Stimulated activated CD8-positive, alpha-beta memory T cell treated with anti-CD3 and anti-CD28 coated beads, Interleukin-2, amount 100 ng/mL, for 1 hour (primary cell): ENCODE results near the gene PTPRK.
"Not testable (repeated sequence)": the region's sequence is repeated elsewhere in the genome, so short reads cannot be mapped to it uniquely, and the experiment has no call there.

ENCODE experiments used
- DNase-seq, 2 donors: peaks; one replicate each; pipeline ENCODE4 v3.0.0-alpha.2; 2020; ENCODE audit warnings: low read depth in 2 of 2

PTPRK gene

DNA sequence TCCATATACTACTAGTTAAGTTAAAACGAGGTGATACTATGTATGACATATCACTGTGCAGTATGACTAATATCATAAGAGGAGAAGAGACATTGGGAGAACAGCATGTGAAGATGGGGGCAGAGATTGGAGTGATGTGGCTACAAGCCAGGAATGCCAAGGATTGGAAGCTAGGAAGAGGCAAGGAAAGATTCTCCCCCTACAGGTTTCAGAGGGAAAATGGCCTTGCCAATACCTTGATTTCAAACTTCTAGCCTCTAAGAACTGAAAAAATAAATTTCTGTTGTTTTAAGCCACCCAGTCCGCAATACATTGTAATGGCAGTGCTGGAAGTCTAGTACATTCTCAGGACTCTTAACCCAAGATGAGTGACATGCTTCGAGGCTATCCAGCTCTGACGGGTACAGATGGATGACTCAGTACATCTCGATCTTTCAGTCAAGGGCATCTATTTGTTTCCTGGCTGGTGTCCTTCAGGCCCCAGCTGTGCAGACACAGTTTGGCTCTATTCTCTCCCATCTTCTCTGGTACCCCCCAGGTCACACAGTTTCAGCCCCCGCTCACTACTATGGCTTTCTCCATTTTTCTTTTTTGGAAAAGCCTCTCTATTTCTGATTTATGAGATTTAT, 564.0 kb downstream of the PTPRK start:
- DNase-seq = no peak

GRCh38 chr6:127954082-127954481, 566.3 kb downstream of the PTPRK start:
- no peak for DNase-seq

DNA sequence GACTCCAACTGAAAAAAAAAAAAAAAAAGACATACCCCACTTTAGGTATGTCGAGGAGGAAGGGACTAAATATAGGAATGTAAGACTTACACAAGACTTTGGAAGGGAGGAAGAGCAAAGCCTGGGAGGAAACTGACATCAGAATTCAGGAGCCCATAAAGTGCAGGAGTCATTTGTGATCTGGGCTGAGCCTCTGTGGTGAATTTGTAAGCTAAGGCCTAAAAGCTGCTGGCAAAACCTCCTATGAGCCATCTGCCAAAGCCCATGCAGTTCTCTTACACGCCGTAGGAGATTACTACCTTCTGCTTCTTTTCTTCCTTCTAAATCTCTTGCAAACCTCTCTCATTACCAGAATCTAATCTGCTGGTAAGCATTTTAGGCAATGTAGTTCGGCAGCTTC, 567.6 kb downstream of the PTPRK start:
- no peak for DNase-seq

DNA sequence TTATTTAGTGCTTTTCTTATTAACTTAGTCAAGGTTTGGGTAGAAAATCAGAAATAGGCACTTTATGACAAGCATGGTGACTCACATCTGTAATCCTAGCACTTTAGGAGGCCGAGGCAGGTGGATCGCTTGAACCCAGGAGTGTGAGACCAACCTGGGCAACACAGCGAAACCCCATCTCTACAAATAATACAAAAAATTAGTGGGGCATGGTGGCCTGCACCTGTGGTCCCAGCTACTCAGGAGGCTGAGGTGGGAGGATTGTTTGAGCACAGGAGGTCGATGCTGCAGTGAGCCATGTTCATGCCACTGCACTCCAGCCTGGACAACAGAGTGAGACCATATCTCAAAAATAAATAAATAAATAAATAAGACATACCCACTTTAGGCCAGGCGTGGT, 568.2 kb downstream of the PTPRK start:
- DNase-seq = no peak

DNA sequence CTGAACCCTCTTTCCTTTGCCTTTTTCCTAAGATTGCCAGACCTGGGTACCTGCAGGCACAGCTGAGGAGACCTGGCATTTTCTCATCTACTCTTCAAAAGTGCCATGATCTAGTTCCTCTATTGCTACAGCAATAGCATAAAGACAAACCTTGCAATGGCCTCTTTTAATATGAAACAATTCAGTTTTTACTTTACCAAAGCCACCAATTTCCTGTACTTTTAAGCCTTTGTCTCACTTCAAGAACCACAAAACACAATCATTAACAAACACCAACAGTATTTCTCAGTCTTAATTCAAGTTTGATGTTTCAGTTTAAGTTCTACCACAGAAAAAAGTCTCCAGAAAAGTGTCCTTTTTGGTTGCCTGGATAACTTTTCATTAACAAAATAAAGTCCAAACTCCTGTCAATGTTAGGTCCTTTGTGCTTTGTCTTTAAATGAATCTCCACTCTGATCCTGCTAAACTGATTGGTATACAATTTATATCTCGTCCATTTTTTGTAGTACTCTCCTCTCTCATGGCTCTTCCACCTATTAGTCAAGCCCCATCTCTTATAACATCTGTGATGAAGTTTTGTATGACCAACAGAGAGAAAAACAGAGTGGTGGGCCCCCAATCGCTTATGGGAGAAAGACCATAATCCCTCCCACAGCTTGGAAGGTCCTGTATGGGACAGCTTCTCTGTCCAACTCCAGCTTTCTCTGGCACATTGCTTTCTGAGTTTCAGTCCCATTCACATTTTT, 569.1 kb downstream of the PTPRK start:
- no peak for DNase-seq

DNA sequence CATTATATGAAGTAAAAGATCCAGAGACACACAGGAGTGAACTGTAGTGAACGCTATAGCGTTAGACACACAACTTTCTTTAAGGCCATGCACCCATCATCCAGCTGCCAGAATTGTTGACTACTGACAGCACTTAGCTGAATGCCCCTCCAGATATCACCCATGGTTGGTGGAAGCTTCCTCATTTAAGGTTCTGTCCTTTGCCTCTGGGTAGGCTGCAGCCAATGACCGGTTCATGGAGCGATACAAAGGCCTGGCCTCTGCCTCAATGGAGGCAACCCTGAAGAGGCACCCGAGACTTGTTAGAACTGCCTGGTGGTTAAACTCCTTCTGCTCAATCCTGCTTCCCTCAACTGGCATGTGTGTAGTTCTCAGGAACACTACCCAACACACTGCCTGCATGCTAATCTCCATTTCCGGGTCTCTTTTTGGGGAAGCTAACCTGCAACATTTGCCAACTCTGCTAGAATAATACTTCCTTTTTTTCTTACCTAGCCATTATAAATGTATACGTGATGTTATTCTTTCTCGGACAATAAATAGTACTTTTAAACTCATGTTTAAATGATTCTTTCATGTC, 569.7 kb downstream of the PTPRK start:
- no peak for DNase-seq

DNA sequence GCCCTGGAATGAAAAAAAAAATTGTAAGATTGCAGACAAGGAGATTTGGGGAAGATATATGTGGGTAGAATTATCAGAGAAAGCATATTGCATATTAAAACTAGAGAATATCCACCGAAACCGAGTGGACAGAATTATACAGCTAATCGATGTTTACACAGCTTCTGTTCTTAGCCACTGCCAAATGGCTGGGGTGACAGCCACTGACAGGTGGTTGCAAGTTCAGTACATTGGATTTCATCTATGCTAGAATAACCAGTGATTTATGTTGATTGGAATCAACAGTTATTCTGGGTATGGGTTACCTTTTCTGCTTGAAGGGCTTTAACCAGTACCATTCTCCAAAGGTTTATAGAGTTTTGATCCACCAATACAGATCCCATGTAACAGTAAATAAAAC, 571.1 kb downstream of the PTPRK start:
- no peak for DNase-seq

GRCh38 chr6:127946388-127946787, 574.0 kb downstream of the PTPRK start:
- no peak for DNase-seq

- DNase-seq = no peak
Observed at GRCh38 chr6:127945434-127946097, 574.8 kb downstream of the PTPRK start.

GRCh38 chr6:127941228-127941627, 579.2 kb downstream of the PTPRK start:
- no peak for DNase-seq

- no peak for DNase-seq
Observed at GRCh38 chr6:127939442-127940066, 580.8 kb downstream of the PTPRK start.

- no peak for DNase-seq
Observed at GRCh38 chr6:127938701-127939100, 581.7 kb downstream of the PTPRK start.

- DNase-seq = no peak
Observed at GRCh38 chr6:127937747-127938146, 582.7 kb downstream of the PTPRK start.

DNA sequence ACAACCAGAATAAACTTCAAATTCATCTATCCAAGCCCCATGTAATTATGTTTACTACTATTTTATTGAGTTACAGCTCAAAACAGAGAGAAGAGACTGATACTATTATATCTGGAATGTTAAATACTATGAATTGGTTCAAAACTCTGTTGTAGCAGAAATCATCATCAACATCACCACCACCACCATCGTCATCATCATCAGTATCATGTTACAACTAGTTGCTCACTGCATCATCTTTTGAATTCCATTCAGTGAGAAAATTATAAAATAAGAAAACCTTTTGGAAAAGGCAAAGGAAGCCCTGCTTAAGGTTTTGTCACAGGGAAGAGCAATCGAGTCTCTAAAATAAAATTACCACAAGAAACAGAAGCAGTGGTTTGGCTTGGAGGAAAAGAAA, 583.3 kb downstream of the PTPRK start:
- DNase-seq = no peak

DNA sequence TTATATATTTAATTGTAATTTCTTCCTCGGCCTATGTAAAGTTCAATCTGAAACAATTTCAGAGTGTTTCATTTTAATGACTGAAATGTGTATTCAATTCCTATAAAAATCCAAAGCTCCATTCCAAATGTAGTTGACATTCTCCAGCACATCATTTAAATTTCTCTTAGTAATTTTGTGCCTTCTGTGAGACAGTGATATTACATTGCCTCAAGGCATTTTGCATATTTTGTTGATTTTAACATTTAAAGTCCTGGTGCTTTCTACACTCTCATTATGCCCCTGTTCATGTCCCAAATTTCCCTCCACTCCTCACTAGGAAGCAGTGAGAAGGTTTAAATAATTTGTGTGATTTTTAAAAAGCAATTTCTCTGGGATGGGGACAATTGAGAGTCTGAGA, 585.4 kb downstream of the PTPRK start:
- DNase-seq = no peak

DNA sequence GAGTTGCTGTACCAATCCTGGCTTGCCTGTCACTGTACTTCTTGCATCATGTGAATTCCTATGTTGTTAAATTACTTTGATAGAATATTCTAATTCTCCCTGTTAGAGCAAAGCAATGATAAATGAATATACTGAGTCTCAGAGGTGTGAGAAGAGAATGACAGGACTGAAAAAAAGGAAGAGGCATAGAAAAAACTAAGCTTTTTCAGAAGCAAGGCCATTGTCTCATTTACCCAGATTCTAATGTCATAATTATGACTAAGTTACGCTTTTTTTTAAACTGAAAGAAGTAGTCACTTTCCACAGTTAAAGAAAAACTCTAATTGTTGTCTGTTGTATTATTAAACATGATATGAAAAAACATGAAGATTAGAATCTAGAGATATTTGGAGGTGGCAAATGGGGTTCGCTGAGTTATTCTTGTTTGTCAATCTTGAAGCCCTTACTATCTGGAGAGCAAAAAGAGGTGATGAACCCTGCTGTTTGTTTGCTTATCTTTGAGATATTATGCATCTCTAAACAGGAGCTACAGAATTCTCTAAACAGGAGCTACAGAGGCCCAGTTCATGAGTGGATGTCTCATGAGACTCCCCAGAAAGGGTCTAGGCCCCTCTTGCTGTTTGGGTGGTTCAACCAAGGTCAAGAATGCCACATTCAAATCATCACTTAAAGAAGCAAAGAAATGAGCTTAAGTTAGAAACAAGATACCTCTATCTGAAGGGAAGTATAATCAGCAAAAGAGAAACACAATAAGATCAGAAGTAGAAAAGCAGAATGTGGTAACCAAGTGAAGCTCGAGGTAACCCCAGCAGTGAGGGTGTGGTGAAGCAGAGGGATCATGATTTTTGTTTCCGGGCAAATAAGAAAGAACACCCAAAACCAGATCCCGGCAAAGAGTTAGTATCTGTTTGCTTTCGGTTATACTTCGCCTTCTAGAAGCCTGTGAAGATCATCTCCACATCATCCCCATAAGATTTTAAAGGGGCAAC, 586.3 kb downstream of the PTPRK start:
- no peak for DNase-seq

- DNase-seq = no peak
Observed at GRCh38 chr6:127933137-127933536, 587.3 kb downstream of the PTPRK start.

DNA sequence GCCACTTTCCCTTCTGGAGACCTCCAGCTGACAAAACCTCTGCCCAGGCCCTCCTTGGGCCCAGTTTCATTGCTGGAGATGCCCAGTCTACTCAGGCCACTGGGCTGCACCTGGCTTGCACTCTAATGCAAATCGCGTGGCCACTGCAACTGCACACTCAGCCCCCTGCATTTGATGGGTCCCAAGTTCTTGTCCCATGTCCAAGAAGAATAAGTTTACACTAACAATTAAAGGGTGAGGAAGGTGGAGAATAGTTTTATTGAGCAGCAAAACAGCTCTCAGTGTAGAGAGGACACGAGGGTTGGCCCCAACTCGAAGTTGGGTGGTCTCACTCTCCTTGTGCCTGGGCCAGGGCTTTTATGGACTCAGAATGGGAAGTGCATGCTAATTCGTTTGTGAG, 587.7 kb downstream of the PTPRK start:
- DNase-seq = no peak

GRCh38 chr6:127926441-127926840, 594.0 kb downstream of the PTPRK start:
- not testable (repeated sequence) for DNase-seq

GRCh38 chr6:127924440-127924839, 596.0 kb downstream of the PTPRK start:
- no peak for DNase-seq

DNA sequence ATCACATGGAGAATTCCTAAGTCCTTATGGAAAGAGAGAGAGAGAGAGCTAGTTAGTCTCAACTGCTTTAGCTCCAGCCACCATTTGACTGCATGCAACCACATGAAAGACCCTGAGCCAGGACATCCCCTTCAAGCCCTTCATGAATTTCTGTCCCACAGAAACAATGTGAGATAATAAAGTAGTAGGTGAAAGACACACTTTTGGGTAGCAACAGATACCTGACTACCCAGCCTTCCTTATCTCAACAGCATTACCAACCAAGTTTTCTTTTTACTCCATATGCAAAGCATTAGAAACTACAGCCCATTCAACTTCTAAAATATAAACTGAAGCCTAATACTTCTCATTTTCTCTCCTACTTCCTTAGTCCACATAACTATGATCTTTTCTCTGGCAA, 596.4 kb downstream of the PTPRK start:
- no peak for DNase-seq
